NCI-H82 treated with DMSO at 0.1 percent for 48 hours (cell line): ENCODE results near the gene DACT2.
"Not testable (repeated sequence)": the region's sequence is repeated elsewhere in the genome, so short reads cannot be mapped to it uniquely, and the experiment has no call there.

Experiments used
- DNase-seq: peaks from one replicate; lab custom pipeline; 2025; ENCODE audit not compliant: unreplicated experiment; lab: John Stamatoyannopoulos, UW

The DACT2 gene

GRCh38 chr6:168283686-168284025, 35.9 kb downstream of the DACT2 start:
- no peak for DNase-seq

DNA sequence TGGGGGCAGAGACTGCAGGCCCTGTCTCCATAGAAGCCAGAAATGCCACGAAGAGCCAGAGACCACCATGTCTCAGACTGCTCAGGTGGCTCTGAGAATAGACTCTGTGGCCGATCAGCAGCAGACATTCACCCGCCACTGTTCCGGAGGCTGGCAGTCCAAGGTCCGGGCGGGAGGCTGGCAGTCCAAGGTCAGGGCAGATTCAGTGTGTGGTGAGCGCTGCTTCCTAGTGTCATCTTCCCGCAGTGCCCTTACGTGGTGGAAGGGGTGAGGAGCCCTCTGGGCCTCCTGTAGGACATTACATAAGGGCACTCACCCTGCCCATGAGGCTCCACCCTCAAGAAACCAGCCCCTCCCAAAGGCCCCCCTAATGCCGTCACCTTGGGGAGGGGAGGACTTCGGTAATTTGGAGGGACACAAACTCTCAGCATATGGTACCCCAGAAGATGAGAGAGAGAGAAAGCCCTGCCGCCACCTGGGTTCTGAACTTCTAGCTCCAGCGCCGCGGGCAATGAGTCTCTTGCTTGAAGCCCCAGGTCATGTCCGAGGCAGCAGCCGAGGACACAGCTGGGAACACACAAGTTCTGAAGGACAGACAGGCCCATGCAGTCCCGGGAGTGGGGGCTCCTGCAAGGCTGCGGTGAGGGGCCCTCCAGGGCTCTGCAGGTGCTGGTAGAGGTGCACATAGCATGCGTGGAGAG, 36.4 kb downstream of the DACT2 start:
- DNase-seq, result no peak

- no peak for DNase-seq
These were observed 37.8 kb downstream of the DACT2 start for GRCh38 chr6:168281826-168282225.

DNA sequence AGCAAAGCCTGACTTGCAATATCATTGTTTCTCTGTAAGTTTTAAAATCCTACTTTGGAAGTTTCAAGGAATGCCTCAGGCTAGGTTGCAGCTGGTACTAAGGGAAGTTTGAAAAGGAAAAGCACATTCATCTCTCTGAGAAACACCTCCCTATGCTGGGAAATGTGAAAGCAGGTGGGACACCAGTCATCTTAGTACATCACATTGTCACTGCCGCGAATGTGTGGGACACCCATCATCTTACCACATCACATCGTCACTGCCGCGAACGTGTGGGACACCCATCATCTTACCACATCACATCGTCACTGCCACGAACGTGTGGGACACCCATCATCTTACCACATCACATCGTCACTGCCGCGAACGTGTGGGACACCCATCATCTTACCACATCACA, 38.3 kb downstream of the DACT2 start:
- DNase-seq, result not testable (repeated sequence)

DNA sequence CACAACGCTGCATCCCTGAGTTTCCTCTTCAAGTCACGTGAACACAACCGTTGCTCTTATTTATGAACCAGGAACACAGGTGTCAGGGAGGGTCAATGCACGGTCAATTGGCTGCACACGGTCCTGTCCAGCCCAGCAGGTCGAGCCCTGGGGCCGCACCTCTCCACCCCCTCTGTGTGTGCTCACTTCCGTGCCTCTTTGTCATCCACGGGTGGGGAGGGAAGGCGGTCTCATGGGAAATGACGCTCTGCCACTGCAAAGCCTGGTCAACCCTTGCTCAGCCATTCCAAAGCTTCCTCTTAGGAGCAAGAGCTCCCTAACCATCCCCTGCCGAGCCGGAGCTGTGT, 38.7 kb downstream of the DACT2 start:
- DNase-seq, result no peak

DNA sequence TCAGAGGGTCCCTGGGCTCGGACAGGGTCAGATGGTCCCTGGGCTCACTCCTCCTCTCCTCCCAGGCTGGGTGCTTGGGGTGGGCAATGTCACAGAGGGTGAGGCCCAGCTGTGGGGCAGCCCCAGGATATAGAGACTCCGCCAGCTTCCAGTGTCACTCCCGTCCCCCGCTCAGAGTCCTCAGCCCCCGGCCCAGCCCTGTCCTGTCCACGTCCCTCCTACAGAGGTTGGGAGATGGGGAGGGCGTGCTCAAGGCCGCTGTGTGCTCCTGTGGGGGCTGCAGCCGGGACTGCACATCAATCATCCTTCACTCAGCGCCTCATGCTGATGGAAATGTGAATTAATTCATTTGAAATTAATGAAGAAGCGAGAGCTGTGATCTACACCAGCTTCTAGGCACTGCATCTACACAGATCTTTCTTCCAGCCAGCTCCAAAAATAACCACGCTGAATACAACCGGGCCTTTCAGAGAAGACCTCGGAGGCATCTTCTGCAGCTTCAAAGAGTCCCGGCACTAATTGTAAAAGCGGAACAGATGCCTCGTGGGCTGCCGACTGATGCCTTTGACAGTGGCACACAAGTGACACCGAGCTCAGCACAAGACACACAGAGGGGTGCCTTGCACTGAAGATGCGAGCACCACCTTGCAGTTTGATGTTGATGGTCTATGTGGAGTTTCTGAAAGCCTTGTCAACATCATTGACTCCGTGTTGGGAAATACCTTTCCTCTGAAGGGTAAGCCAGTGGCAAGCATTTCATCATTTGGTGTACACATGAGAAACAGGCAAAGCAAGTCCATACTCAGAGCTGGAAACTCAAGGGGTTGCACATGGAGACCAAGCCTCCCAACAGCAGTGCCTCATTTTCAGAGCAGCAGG, 39.3 kb downstream of the DACT2 start:
- no peak for DNase-seq

DNA sequence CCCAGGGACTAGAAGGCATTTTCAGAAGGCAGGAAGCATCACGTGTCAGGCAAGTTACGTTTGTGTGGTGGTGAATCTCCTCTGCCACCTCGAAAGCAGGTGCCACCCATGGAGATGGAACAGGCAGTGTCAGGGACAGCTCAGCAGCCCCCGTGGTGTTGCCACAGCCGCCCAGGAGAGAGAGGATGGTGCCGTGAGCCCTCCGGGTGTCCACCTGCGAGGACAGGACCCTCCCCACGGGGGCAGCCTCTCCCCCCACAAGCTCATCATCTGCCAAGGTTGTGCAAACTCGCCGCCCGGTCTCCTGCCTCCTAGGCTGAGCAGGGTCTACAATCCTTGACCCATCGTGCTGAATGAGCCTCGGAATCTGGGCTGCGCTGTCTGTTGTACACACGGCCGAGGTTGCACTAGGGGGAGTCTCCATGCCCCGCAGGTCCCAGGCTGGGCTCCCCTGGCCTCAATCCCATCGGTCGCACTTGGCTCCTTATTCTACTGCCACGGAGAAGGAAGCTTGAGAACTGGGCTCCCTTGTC, 40.1 kb downstream of the DACT2 start:
- no peak for DNase-seq

GRCh38 chr6:168278904-168279303, 40.7 kb downstream of the DACT2 start:
- DNase-seq, result no peak

DNA sequence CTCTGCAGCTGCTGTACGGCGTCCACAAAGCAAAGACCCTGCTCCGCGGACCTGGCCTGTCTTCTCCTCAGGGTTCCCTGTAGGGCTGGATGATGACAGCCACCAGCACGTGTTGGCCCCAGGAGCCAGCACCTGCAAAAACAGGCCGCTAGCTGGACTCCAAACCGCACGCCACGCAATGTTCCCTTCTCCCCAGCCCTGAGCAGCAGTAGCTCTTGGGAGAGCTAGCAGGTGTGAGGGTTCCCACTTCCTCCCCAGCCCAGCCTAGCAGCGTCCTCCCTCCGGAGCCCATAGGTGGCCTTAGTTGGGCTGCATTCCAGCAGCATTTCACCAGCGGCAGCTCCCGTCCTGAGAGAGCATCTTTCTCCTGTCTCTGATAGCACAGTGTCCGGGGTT, 42.3 kb downstream of the DACT2 start:
- DNase-seq, result no peak

GRCh38 chr6:168276576-168277273, 42.9 kb downstream of the DACT2 start:
- no peak for DNase-seq

- no peak for DNase-seq
These were observed 44.4 kb downstream of the DACT2 start for GRCh38 chr6:168275168-168275567.

DNA sequence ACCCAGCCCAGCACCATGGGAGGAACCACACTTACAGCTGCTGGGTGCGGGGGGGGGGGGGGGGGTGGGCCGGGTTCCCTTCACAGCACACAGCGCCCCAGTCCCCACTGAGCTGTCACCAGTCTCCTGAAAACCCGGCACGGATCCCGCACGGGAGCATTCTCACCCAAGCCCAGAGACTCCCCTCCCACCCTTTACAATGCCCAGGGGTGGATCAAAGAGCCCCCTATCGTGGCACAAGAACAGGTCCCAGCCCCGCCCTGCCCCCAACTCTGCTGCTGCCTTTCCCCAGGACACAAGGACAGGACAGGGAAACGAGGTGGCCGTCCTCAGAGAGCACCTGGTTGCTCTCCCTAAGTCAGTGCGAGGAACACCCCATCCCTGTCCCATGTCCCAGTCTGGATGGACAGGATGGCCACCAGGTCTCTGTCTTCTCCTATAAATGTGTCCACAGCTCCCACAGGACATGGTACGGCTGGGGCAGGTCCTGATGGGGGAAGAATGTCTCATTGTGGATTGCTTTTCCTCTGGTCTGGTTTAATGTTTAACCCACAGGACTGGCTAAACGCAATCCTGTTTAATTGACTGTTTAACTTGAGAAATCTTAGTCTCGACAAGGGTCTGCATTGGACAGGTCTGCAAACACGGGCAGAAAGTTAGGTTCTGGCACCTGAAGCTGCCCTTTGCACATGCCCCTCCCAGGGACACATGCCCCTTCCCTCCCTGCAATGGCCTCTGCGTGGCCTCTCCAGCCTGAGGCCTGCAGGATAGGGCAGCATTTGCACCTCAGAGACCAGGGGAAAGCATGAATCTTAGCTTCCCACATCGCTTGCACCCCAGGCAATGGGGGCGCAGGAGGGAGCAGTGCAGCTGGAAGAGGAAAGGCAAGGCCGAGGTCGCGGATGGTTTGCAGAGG, 45.3 kb downstream of the DACT2 start:
- DNase-seq, result no peak

DNA sequence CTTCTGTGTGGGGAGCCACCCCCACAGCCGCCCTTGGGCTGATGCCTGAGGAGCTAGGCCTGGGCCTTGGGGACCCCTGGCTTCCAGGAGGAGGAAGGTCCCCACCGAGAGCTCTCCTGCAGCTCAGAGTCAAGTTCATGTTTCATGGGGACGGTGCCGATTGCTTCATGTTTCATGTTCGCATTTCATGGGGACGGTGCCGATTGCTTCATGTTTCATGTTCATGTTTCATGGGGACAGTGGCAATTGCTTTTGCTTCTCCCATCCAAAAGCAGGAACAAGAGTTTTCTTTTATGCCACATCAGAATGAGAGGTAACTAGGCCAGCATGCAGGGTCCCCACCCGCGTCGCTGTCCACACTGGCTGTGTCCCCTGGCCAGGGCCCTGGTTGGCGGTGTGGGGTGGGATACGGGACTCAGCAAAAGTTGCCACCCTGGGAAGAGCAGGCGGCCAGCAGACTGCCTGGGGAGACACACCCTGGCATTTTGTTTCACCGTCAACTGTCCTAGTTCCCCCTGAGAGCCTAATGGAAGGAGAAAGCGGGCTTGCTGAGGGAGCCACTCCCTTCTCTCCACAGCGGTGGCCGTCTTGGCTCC, 46.0 kb downstream of the DACT2 start:
- DNase-seq, result no peak

- no peak for DNase-seq
These were observed 46.9 kb downstream of the DACT2 start for GRCh38 chr6:168272415-168273325.

- DNase-seq, result no peak
These were observed 49.1 kb downstream of the DACT2 start for GRCh38 chr6:168270274-168271172.

- DNase-seq, result no peak
These were observed 49.9 kb downstream of the DACT2 start for GRCh38 chr6:168269455-168270243.

DNA sequence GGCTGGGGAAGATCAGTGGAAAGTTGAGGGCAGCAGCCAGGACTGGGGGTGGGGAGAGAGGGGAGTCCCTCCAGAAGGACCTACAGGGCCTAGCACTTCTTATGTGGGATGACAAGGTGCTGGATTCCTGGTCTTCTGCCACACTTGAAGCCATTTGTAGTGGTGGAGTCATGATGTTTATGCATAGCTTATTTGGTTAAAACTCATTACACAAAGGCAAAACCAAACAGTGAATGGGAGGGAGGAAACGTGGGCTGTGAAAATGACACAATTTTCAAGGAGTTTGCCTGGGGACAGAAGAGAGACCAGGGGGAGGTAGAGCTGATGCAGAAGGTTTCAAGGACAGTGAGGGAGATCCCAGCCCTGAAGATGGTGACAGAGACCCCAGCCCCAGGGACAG, 50.8 kb downstream of the DACT2 start:
- DNase-seq, result no peak
